ENCODE data around the gene ADRA2A.

ADRA2A gene

GRCh38 chr10:111113238-111113960 lies 36.6 kb downstream of the ADRA2A start:
- H3K9me3 ChIP-seq (ENCODE audit: insufficient read depth, low read length) = no peaks in the 10 kb centered on the region
- no peak for TF ChIP-seq ZNF274 (IDR thresholded peaks at IDR 0.05; ENCODE audit: low read depth, low read length)
- TF ChIP-seq YY1 (IDR thresholded peaks at IDR 0.05; ENCODE audit: insufficient read depth, insufficient read length) = no peak
- TF ChIP-seq SUZ12 (IDR thresholded peaks at IDR 0.05; ENCODE audit: extremely low read depth, insufficient read depth, insufficient read length) = no peak
- H3K4me1 ChIP-seq (ENCODE audit: insufficient read depth, insufficient read length) = no peaks in the 10 kb centered on the region
- no peak overlapping the region for H3K9ac ChIP-seq (ENCODE audit: insufficient read length, low read depth)
- no peak for DNase-seq (ENCODE audit: low read depth, low spot score)
- no peaks in the 10 kb centered on the region for H3K27me3 ChIP-seq (ENCODE audit: insufficient read depth, insufficient read length)
- H3K4me3 ChIP-seq (ENCODE audit: insufficient read length, low read depth) = no peak overlapping the region
- H3K36me3 ChIP-seq (ENCODE audit: insufficient read depth, insufficient read length, low read length) = no peaks in the 10 kb centered on the region

- DNase-seq (ENCODE audit: low read depth, low spot score) = no peak
- H3K9ac ChIP-seq (ENCODE audit: insufficient read length, low read depth) = no peak overlapping the region
- no peaks in the 10 kb centered on the region for H3K4me1 ChIP-seq (ENCODE audit: insufficient read depth, insufficient read length)
- no peaks in the 10 kb centered on the region for H3K27me3 ChIP-seq (ENCODE audit: insufficient read depth, insufficient read length)
- H3K36me3 ChIP-seq (ENCODE audit: insufficient read depth, insufficient read length, low read length) = no peaks in the 10 kb centered on the region
- no peak overlapping the region for H3K4me3 ChIP-seq (ENCODE audit: insufficient read length, low read depth)
- TF ChIP-seq SUZ12 (IDR thresholded peaks at IDR 0.05; ENCODE audit: extremely low read depth, insufficient read depth, insufficient read length) = no peak
- TF ChIP-seq YY1 (IDR thresholded peaks at IDR 0.05; ENCODE audit: insufficient read depth, insufficient read length) = no peak
- no peak for TF ChIP-seq ZNF274 (IDR thresholded peaks at IDR 0.05; ENCODE audit: low read depth, low read length)
- H3K9me3 ChIP-seq (ENCODE audit: insufficient read depth, low read length) = no peaks in the 10 kb centered on the region
These were observed 37.3 kb downstream of the ADRA2A start for GRCh38 chr10:111113961-111114757.

GRCh38 chr10:111114758-111115500 lies 38.1 kb downstream of the ADRA2A start:
- Histone ChIP-seq H3K36me3 (ENCODE audit: insufficient read depth, insufficient read length, low read length) (no peaks in the 10 kb centered on the region), H3K9ac (ENCODE audit: insufficient read length, low read depth) (no peak overlapping the region), H3K9me3 (ENCODE audit: insufficient read depth, low read length) (no peaks in the 10 kb centered on the region), H3K4me3 (ENCODE audit: insufficient read length, low read depth) (no peak overlapping the region), H3K27me3 (ENCODE audit: insufficient read depth, insufficient read length) (no peaks in the 10 kb centered on the region), H3K4me1 (ENCODE audit: insufficient read depth, insufficient read length) (no peaks in the 10 kb centered on the region)
- no peak for TF ChIP-seq SUZ12 (IDR thresholded peaks at IDR 0.05; ENCODE audit: extremely low read depth, insufficient read depth, insufficient read length)
- TF ChIP-seq YY1 (IDR thresholded peaks at IDR 0.05; ENCODE audit: insufficient read depth, insufficient read length) = no peak
- no peak for TF ChIP-seq ZNF274 (IDR thresholded peaks at IDR 0.05; ENCODE audit: low read depth, low read length)
- no peak for DNase-seq (ENCODE audit: low read depth, low spot score)

DNA sequence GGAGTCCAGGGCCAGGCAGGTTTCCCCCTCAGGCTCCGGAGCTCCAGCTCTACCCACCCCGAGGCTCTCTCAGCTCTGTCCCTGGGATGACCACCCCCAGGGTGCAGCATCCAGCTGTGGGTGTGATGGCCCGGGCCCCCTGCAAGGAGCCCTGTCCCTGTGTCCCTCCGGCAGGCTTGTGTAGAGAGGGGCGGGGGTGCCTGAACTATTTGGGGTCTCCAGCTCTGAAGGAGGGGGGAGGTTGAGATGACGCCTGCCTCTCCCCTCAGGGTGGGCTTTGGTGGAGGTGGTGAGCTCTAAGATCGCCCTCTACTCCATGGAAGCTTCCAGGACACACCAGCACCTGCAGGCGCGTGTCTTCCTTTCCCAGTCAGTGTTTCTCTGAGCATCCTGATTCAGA lies 39.4 kb downstream of the ADRA2A start:
- no peaks in the 10 kb centered on the region for H3K27me3 ChIP-seq (ENCODE audit: insufficient read depth, insufficient read length)
- H3K9me3 ChIP-seq (ENCODE audit: insufficient read depth, low read length) = no peaks in the 10 kb centered on the region
- no peaks in the 10 kb centered on the region for H3K4me1 ChIP-seq (ENCODE audit: insufficient read depth, insufficient read length)
- H3K36me3 ChIP-seq (ENCODE audit: insufficient read depth, insufficient read length, low read length) = no peaks in the 10 kb centered on the region
- no peak overlapping the region for H3K9ac ChIP-seq (ENCODE audit: insufficient read length, low read depth)
- no peak for DNase-seq (ENCODE audit: low read depth, low spot score)
- TF ChIP-seq ZNF274 (IDR thresholded peaks at IDR 0.05; ENCODE audit: low read depth, low read length) (no peak), SUZ12 (IDR thresholded peaks at IDR 0.05; ENCODE audit: extremely low read depth, insufficient read depth, insufficient read length) (no peak), YY1 (IDR thresholded peaks at IDR 0.05; ENCODE audit: insufficient read depth, insufficient read length) (no peak)
- H3K4me3 ChIP-seq (ENCODE audit: insufficient read length, low read depth) = no peak overlapping the region

- no peak for DNase-seq (ENCODE audit: low read depth, low spot score)
- Histone ChIP-seq H3K9ac (ENCODE audit: insufficient read length, low read depth) (no peak overlapping the region), H3K36me3 (ENCODE audit: insufficient read depth, insufficient read length, low read length) (no peaks in the 10 kb centered on the region), H3K4me1 (ENCODE audit: insufficient read depth, insufficient read length) (no peaks in the 10 kb centered on the region), H3K27me3 (ENCODE audit: insufficient read depth, insufficient read length) (no peaks in the 10 kb centered on the region), H3K9me3 (ENCODE audit: insufficient read depth, low read length) (no peaks in the 10 kb centered on the region), H3K4me3 (ENCODE audit: insufficient read length, low read depth) (no peak overlapping the region)
- TF ChIP-seq SUZ12 (IDR thresholded peaks at IDR 0.05; ENCODE audit: extremely low read depth, insufficient read depth, insufficient read length) (no peak), ZNF274 (IDR thresholded peaks at IDR 0.05; ENCODE audit: low read depth, low read length) (no peak), YY1 (IDR thresholded peaks at IDR 0.05; ENCODE audit: insufficient read depth, insufficient read length) (no peak)
These were observed 40.1 kb downstream of the ADRA2A start for GRCh38 chr10:111116762-111117445.

DNA sequence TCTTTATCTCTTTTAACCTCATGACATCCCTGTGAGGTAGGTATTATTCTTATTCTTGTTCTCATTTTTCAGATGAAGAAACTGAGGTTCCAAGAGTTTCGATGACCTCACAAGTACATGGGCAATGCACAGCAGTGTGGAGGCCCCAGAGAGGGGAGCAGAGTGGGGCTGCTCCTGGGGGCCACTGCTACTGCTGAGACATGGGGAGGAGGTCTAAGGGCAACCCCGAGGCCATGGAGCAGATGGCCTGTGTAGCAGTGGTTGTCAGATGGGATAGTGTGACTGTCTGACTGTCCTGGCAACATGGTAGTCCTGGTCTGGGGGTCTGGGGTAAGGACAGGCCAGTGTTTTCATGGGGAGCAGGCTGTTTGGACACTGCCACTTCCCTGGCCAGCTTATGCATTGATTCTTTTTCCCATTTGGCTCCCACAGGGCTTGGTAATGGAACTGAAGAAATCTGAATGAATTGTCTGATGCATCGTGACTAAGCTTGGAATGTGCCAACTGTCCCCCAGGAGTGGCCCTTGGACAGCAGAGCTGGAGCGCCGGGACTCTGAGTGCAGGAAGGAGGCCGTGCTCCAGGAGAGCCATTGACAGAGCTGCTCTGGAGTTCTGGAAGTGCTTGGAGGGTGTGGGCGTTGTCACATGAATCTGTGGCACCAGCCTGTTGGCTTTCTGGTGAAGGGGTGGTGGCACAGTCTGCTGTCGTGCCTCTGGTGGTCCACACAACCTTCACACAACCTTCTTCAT lies 40.9 kb downstream of the ADRA2A start:
- TF ChIP-seq ZNF274 (IDR thresholded peaks at IDR 0.05; ENCODE audit: low read depth, low read length) (no peak), SUZ12 (IDR thresholded peaks at IDR 0.05; ENCODE audit: extremely low read depth, insufficient read depth, insufficient read length) (no peak), YY1 (IDR thresholded peaks at IDR 0.05; ENCODE audit: insufficient read depth, insufficient read length) (no peak)
- no peaks in the 10 kb centered on the region for H3K9me3 ChIP-seq (ENCODE audit: insufficient read depth, low read length)
- no peaks in the 10 kb centered on the region for H3K27me3 ChIP-seq (ENCODE audit: insufficient read depth, insufficient read length)
- H3K4me1 ChIP-seq (ENCODE audit: insufficient read depth, insufficient read length) = no peaks in the 10 kb centered on the region
- H3K9ac ChIP-seq (ENCODE audit: insufficient read length, low read depth) = no peak overlapping the region
- no peak overlapping the region for H3K4me3 ChIP-seq (ENCODE audit: insufficient read length, low read depth)
- DNase-seq (ENCODE audit: low read depth, low spot score) = no peak
- no peaks in the 10 kb centered on the region for H3K36me3 ChIP-seq (ENCODE audit: insufficient read depth, insufficient read length, low read length)

All from NT2/D1 (cell line).